Measurements from ENCODE around the gene FADS6.

The FADS6 gene

DNA sequence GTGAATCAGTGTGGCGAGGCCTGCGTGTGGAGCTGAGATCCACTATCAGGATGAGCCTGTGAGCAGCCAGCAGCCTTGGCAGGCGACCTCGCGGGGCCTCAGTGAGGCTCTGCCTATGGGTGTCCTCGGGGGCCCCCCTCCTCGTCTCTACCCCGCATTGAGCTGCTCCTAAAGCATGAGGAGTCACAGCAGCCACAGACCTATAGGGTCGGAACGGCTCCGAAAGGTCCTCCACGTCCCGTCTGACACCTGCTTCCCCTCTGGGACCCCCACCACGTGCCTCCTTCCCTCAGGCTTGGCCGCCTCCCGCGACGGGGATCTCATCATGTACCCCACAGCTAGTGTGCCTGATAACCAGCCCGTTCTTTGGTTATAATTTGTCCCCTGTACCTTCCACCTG, 62.6 kb downstream of the FADS6 start:
- DNase-seq (ENCODE audit: low read depth): no peak

GRCh38 chr17:74827800-74828199, 65.6 kb downstream of the FADS6 start:
- no peak for DNase-seq (ENCODE audit: low read depth)

All from non-pigmented ciliary epithelial cell (primary cell).